Astrocyte of the spinal cord (primary cell): Measurements from ENCODE around the gene SELENOI.

Experiments
- DNase-seq: peaks from one replicate; pipeline ENCODE4 v3.0.0; 2011; ENCODE audit warnings: low read depth, low spot score
- H3K4me3 ChIP-seq: 2 replicates; pipeline ENCODE4 v1.5.1; 2011; ENCODE audit warnings: low read depth, mild to moderate bottlenecking, low read length, moderate library complexity
- in situ Hi-C: cut with HindIII; loops from 2 replicates; pipeline ENCODE4 v1.10.0; 2017; ENCODE audit warnings: low sequenced_read_pairs
- TF ChIP-seq, protein P1 (sequence below): IDR thresholded peaks from 2 replicates; pipeline ENCODE4 v1.5.1; 2012; ENCODE audit warnings: low read depth, mild to moderate bottlenecking, low read length, inconsistent platforms

The SELENOI gene

DNA sequence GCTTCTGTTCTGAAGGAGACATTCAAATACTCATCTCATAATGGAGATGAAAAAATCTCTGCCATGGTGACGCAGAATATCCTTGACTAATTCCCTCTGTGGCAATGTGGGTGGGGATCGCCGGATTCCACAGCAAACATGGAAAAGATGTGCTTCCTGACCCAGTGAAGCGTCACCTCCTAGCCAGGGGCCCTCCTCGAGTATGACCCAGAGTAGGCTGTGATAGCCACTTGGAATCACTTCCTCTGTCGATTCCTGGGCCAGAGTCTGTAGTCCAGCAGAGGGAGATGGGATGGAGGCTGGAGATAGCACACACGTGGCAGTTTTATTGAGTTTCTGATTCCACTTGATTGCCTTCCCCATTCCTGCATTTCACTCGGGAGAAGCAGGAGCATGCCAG is 92.6 kb downstream of the SELENOI start:
- TF ChIP-seq, protein P1, sequence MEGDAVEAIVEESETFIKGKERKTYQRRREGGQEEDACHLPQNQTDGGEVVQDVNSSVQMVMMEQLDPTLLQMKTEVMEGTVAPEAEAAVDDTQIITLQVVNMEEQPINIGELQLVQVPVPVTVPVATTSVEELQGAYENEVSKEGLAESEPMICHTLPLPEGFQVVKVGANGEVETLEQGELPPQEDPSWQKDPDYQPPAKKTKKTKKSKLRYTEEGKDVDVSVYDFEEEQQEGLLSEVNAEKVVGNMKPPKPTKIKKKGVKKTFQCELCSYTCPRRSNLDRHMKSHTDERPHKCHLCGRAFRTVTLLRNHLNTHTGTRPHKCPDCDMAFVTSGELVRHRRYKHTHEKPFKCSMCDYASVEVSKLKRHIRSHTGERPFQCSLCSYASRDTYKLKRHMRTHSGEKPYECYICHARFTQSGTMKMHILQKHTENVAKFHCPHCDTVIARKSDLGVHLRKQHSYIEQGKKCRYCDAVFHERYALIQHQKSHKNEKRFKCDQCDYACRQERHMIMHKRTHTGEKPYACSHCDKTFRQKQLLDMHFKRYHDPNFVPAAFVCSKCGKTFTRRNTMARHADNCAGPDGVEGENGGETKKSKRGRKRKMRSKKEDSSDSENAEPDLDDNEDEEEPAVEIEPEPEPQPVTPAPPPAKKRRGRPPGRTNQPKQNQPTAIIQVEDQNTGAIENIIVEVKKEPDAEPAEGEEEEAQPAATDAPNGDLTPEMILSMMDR: no peak
- no peak overlapping the region for H3K4me3 ChIP-seq
- no peak for DNase-seq
- in situ Hi-C loops: no loop called here

- DNase-seq: no peak
- in situ Hi-C loops: no loop called here
- TF ChIP-seq, protein P1: no peak
- H3K4me3 ChIP-seq: no peak overlapping the region
These were observed 93.0 kb downstream of the SELENOI start for GRCh38 chr2:26438926-26439325.

- TF ChIP-seq, protein P1: no peak
- in situ Hi-C loops: no loop called here
- no peak overlapping the region for H3K4me3 ChIP-seq
- no peak for DNase-seq
These were observed 96.4 kb downstream of the SELENOI start for GRCh38 chr2:26442301-26442700.

DNA sequence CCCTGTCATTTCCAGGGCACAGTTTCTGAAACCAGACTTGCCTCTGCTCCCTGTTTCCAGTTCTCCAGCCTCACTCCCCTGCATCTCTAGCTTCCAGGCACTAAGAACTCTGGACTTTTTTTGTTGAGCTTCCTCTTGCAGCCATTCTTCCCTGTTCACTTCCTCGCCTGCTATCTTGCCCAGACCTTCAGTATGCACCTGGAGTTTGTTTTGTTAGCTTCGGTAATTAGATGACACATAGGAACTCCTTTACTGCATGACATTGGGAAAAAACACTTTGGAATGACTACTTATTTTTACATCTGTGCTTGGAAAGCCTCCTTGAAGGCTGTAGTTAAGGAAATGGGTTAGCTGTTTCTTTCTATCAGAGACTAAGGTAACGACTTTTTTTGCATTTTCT is 96.8 kb downstream of the SELENOI start:
- in situ Hi-C loops: no loop called here
- H3K4me3 ChIP-seq: no peak overlapping the region
- TF ChIP-seq, protein P1: no peak
- DNase-seq: no peak

DNA sequence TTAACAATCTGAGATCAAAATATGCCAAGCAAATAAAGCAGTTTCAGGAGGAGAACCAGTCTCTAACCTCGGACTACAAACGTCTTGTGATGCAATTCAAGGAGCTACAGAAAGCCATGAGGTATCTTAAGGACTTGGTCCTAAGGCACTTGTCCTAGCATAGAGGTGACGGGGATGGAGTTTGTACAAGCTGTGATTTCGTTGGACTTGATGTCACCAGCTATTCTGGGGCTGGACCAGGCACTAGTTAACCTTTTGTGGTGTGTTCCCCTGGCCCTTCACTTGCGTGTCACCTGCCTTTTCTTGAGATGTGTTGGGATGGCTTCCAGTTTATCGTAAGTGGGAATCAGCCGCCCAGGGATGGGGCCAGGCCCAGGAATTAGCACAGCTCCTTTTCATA is 98.3 kb downstream of the SELENOI start:
- in situ Hi-C loops: no loop called here
- TF ChIP-seq, protein P1: no peak
- DNase-seq: no peak
- H3K4me3 ChIP-seq: no peak overlapping the region
